H54 (cell line): Measurements from ENCODE around the gene POU6F2.

Experiments used
- DNase-seq: peaks from one replicate; pipeline ENCODE4 v3.0.0; 2011; ENCODE audit warnings: low spot score, mixed read lengths; ENCODE audit not compliant: insufficient read length
- FAIRE-seq: peaks from 3 replicates; lab custom pipeline; 2011; peaks lifted over from hg19 to GRCh38; lab: Jason Lieb, UNC
- POLR2A ChIP-seq: IDR thresholded peaks from 2 replicates; pipeline ENCODE4 v1.6.1; 2011; ENCODE audit warnings: low read depth, mild to moderate bottlenecking, low read length

The POU6F2 gene

GRCh38 chr7:39142750-39143149 lies 165.0 kb downstream of the POU6F2 start:
- TF ChIP-seq POLR2A, result no peak
- FAIRE-seq (no peak), DNase-seq (no peak)

- no peak for TF ChIP-seq POLR2A
- DNase-seq, result no peak
- no peak for FAIRE-seq
Measured at GRCh38 chr7:39144420-39144819, 166.7 kb downstream of the POU6F2 start.

GRCh38 chr7:39145283-39145682 lies 167.6 kb downstream of the POU6F2 start:
- FAIRE-seq, result no peak
- TF ChIP-seq POLR2A, result no peak

GRCh38 chr7:39145935-39146334 lies 168.2 kb downstream of the POU6F2 start:
- no peak for TF ChIP-seq POLR2A
- FAIRE-seq (no peak), DNase-seq (no peak)

More at GRCh38 chr7:39145283-39145682, 167.6 kb downstream of the POU6F2 start:
- DNase-seq, result no peak

GRCh38 chr7:39152701-39153100 lies 175.0 kb downstream of the POU6F2 start:
- FAIRE-seq (no peak), DNase-seq (no peak)
- no peak for TF ChIP-seq POLR2A

GRCh38 chr7:39153113-39153512 lies 175.4 kb downstream of the POU6F2 start:
- FAIRE-seq (no peak), DNase-seq (no peak)
- no peak for TF ChIP-seq POLR2A

GRCh38 chr7:39153647-39154046 lies 175.9 kb downstream of the POU6F2 start:
- TF ChIP-seq POLR2A, result no peak
- no peak for DNase-seq
- no peak for FAIRE-seq

- no peak for TF ChIP-seq POLR2A
- DNase-seq (no peak), FAIRE-seq (no peak)
Measured at GRCh38 chr7:39154815-39155214, 177.1 kb downstream of the POU6F2 start.

- DNase-seq (no peak), FAIRE-seq (no peak)
- TF ChIP-seq POLR2A, result no peak
Measured at GRCh38 chr7:39158367-39158766, 180.7 kb downstream of the POU6F2 start.

GRCh38 chr7:39161903-39162302 lies 184.2 kb downstream of the POU6F2 start:
- no peak for TF ChIP-seq POLR2A
- no peak for FAIRE-seq
- no peak for DNase-seq

GRCh38 chr7:39164887-39165286 lies 187.2 kb downstream of the POU6F2 start:
- no peak for FAIRE-seq
- no peak for DNase-seq
- no peak for TF ChIP-seq POLR2A

- FAIRE-seq (no peak), DNase-seq (no peak)
- TF ChIP-seq POLR2A, result no peak
Measured at GRCh38 chr7:39168403-39169098, 190.8 kb downstream of the POU6F2 start.

GRCh38 chr7:39172137-39172536 lies 194.4 kb downstream of the POU6F2 start:
- no peak for TF ChIP-seq POLR2A
- DNase-seq (no peak), FAIRE-seq (no peak)

- DNase-seq, result no peak
- no peak for FAIRE-seq
- TF ChIP-seq POLR2A, result no peak
Measured at GRCh38 chr7:39181398-39181797, 203.7 kb downstream of the POU6F2 start.

- TF ChIP-seq POLR2A, result no peak
- DNase-seq, result no peak
- no peak for FAIRE-seq
Measured at GRCh38 chr7:39183796-39184195, 206.1 kb downstream of the POU6F2 start.
